Adrenal gland (tissue), 12 donors: ENCODE data around the gene GPC3. TPM values are rescaled to one million over a fixed set of nuclear protein-coding genes. Genes with fewer than 3 reads are reported as not detected.

Source experiments
- DNase-seq, 7 donors: peaks; one replicate each; pipeline ENCODE4 v3.0.0-alpha.2; 2019 to 2020
- H3K27ac ChIP-seq, 5 donors: fragments of 200-600 bp; sonication (generic) in 4 of 5; 1 replicate in 3 of 5; 2 replicates in 2 of 5; pipeline versions ENCODE4 v1.5.1 to v1.8.0; 2016 to 2020; ENCODE audit warnings: mild to moderate bottlenecking in 1 of 5
- H3K27me3 ChIP-seq: fragments of 200-600 bp; 2 replicates; pipeline ENCODE4 v1.8.0; 2021
- H3K36me3 ChIP-seq, 2 donors: fragments of 200-600 bp; replicated peaks in 1 of 2; 1 replicate in 1 of 2; 2 replicates in 1 of 2; pipeline versions ENCODE4 v1.5.1 to v1.8.0; 2018 to 2022
- H3K4me1 ChIP-seq, 2 donors: fragments of 200-600 bp; replicated peaks in 1 of 2; 1 replicate in 1 of 2; 2 replicates in 1 of 2; pipeline versions ENCODE4 v1.5.1 to v1.8.0; 2018 to 2021
- H3K4me3 ChIP-seq, 4 donors: fragments of 200-600 bp; sonication (generic) in 3 of 4; one replicate each; pipeline ENCODE4 v1.5.1; 2016 to 2018
- H3K9me3 ChIP-seq, 3 donors: fragments of 200-600 bp; sonication (generic) in 1 of 3; replicated peaks in 1 of 3; 1 replicate in 2 of 3; 2 replicates in 1 of 3; pipeline versions ENCODE4 v1.5.1 to v1.8.0; 2016 to 2021
- CTCF ChIP-seq, 6 experiments: fragments of 450-650 bp in 4 of 6; fragments of 200-600 bp in 2 of 6; sonication (generic) in 1 of 6; IDR thresholded peaks; 1 replicate in 5 of 6; 2 replicates in 1 of 6; pipeline versions ENCODE4 v1.5.1 to v1.8.0; 2016 to 2021; ENCODE audit warnings: antibody characterized with exemption in 6 of 6, mild to moderate bottlenecking in 2 of 6, moderate library complexity in 1 of 6
- POLR2A ChIP-seq, 2 donors: fragments of 450-650 bp; IDR thresholded peaks; one replicate each; pipeline ENCODE4 v1.6.1; 2017; ENCODE audit warnings: antibody characterized with exemption in 2 of 2, mild to moderate bottlenecking in 2 of 2, moderate library complexity in 1 of 2
- WGBS, 4 donors: extraction: QIAGEN DNeasy Blood & Tissue Kit in 2 of 4; methylation state at CpG; one replicate each; pipeline versions ENCODE4 v1.1.5 to v1.1.7; 2013 to 2017; 5-methylcytosine and 5-hydroxymethylcytosine counted together
- intact Hi-C, 2 donors: fragments of 100-400 bp; cut with DNase I; formaldehyde crosslinking; loops; one replicate each; pipeline versions ENCODE4 v1.14.1 to v1.15.0; 2022 to 2023
- polyA plus RNA-seq, 3 donors: library from polyadenylated mRNA; stranded (reverse); fragments of 200-250 nt in 2 of 3; fragments of 350-450 nt in 1 of 3; fragmentation: Illumina TruSeq in 1 of 3; extraction: RNeasy Lipid Tissue Mini Kit (QIAGEN cat#74804) in 1 of 3; gene quantifications; one replicate each; pipeline ENCODE4 v1.2.3, GENCODE V29; 2013 to 2014
- total RNA-seq, 9 donors: library from RNA; depleted of rRNA in 4 of 9; stranded (reverse); fragments of >200 nt in 4 of 9; fragments of 120-200 nt in 1 of 9; fragmentation: NEBNext Ultra II Directional in 1 of 9; extraction: Animal tissue kit (Norgen Biotek cat#: 25700) in 1 of 9; gene quantifications; one replicate each; pipeline versions ENCODE4 v1.1.0 to v1.2.4, GENCODE V29; 2013 to 2023
- donor health status: healthy with polysubstance abuse.
- donor health status: Bipolar disorder and iron deficiency.
- donor health status: DM: yes; HTN: yes; CAD: no.
- donor health status: DM: no; HTN: no; CAD: no.
- donor health status: DM: no; HTN: no; CAD: no.
- donor health status: DM: yes; HTN: yes; CAD: no.

Gene GPC3
- total and polyA plus RNA-seq, 12 donors = 3.5 to 56.7 (median 20.9) TPM

DNA sequence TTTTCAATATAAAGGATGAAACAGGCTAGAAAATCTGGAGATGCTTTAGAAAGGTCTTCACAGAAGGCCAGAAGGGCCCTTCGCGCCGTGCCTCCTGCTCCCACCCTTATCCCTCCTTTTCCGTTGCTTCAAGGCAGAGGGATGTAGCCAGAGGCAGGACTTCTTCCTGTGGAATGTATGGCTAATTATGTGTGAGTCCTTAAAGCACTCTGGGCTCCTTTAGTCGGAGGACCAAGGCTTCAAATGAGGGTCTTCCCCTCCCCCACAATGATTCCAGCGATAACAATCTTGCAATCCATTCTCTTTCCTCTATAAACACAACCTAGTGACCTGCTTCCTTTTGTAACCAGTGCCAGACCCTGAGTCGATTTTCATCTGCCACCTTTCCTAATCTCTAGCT is 103.5 kb downstream of the GPC3 start:
- no peaks in the 10 kb centered on the region for H3K9me3 ChIP-seq
- no peak overlapping the region for H3K27ac ChIP-seq
- intact Hi-C loops = no loop called here
- 57 to 69% (median 65%) methylated on average over 7 of the region's 7 CpGs for WGBS, 4 donors
- TF ChIP-seq CTCF (IDR thresholded peaks at IDR 0.05) (no peak), POLR2A (IDR thresholded peaks at IDR 0.05) (no peak)
- no peak overlapping the region for H3K4me3 ChIP-seq
- H3K27me3 ChIP-seq = peaks cover 15% of the 10 kb centered on the region
- no peaks in the 10 kb centered on the region for H3K36me3 ChIP-seq
- no peaks in the 10 kb centered on the region for H3K4me1 ChIP-seq
- no peak for DNase-seq

GRCh38 chrX:133881007-133881406 is 104.4 kb downstream of the GPC3 start:
- H3K36me3 ChIP-seq = no peaks in the 10 kb centered on the region
- no peaks in the 10 kb centered on the region for H3K9me3 ChIP-seq
- DNase-seq = no peak
- intact Hi-C loops = no loop called here
- no peak overlapping the region for H3K27ac ChIP-seq
- H3K4me3 ChIP-seq = no peak overlapping the region
- 68 to 89% (median 77%) methylated on average over 4 of the region's 4 CpGs for WGBS, 4 donors
- peaks cover 15% of the 10 kb centered on the region for H3K27me3 ChIP-seq
- no peaks in the 10 kb centered on the region for H3K4me1 ChIP-seq
- TF ChIP-seq CTCF (IDR thresholded peaks at IDR 0.05) (no peak), POLR2A (IDR thresholded peaks at IDR 0.05) (no peak)

- no peak for DNase-seq
- H3K27ac ChIP-seq = no peak overlapping the region
- no peaks in the 10 kb centered on the region for H3K36me3 ChIP-seq
- H3K27me3 ChIP-seq = peaks cover 15% of the 10 kb centered on the region
- no peaks in the 10 kb centered on the region for H3K4me1 ChIP-seq
- 55 to 65% (median 57%) methylated on average over 4 of the region's 4 CpGs for WGBS, 4 donors
- no peaks in the 10 kb centered on the region for H3K9me3 ChIP-seq
- intact Hi-C loops = no loop called here
- H3K4me3 ChIP-seq = no peak overlapping the region
- no peak for TF ChIP-seq POLR2A (IDR thresholded peaks at IDR 0.05)
- TF ChIP-seq CTCF (IDR thresholded peaks at IDR 0.05) = no peak
Measured at GRCh38 chrX:133880032-133880443, 105.4 kb downstream of the GPC3 start.

- Histone ChIP-seq H3K4me3 (no peak overlapping the region), H3K27ac (no peak overlapping the region), H3K4me1 (no peaks in the 10 kb centered on the region), H3K36me3 (no peaks in the 10 kb centered on the region), H3K9me3 (no peaks in the 10 kb centered on the region), H3K27me3 (peaks cover 15% of the 10 kb centered on the region)
- no peak for TF ChIP-seq CTCF (IDR thresholded peaks at IDR 0.05)
- no peak for TF ChIP-seq POLR2A (IDR thresholded peaks at IDR 0.05)
- DNase-seq = no peak
- intact Hi-C loops = no loop called here
- 62 to 80% (median 70%) methylated on average over 3 of the region's 3 CpGs for WGBS, 4 donors
Measured at GRCh38 chrX:133878710-133879109, 106.7 kb downstream of the GPC3 start.
